SK-N-SH (cell line): ENCODE data around the gene DCTD. TPM values are rescaled to one million over a fixed set of nuclear protein-coding genes. Genes with fewer than 3 reads are reported as not detected.

ENCODE experiments used
- CTCF ChIA-PET: fragments of 300-600, 350-600 bp; formaldehyde crosslinking; extraction: SDS; loops from one replicate; lab custom pipeline; 2021; lab: Yijun Ruan, JAX
- POLR2A ChIA-PET: fragments of 350-600 bp; sonication (Branson Sonifier 250); formaldehyde crosslinking; extraction: SDS; loops from one replicate; lab custom pipeline; 2020; ENCODE audit warnings: antibody characterized with exemption, inconsistent platforms; lab: Yijun Ruan, JAX
- DNase-seq: peaks from one replicate; pipeline ENCODE4 v3.0.0; 2012
- H2AFZ ChIP-seq: fragments of 200-600 bp; sonication (generic); 2 replicates; pipeline ENCODE4 v1.8.1; 2016; ENCODE audit warnings: antibody characterized with exemption, mild to moderate bottlenecking, low read depth
- H3F3A ChIP-seq: fragments of 200-600 bp; sonication (generic); replicated peaks from 2 replicates; pipeline ENCODE3; 2016; ENCODE audit warnings: antibody characterized with exemption, mild to moderate bottlenecking; ENCODE audit not compliant: insufficient read depth
- H3K27ac ChIP-seq, 2 experiments: fragments of 200-500 bp in 1 of 2; fragments of 200-600 bp in 1 of 2; sonication (Bioruptor generic) in 1 of 2; sonication (generic), shearing (Covaris generic) in 1 of 2; 2 replicates each; pipeline versions ENCODE4 v1.5.1 to v1.6.1; 2014 to 2016; ENCODE audit warnings: low read depth in 2 of 2, inconsistent platforms in 1 of 2, low read length in 1 of 2, mild to moderate bottlenecking in 1 of 2, mixed read lengths in 1 of 2
- H3K27me3 ChIP-seq: fragments of 200-600 bp; sonication (generic), shearing (Covaris generic); 2 replicates; pipeline ENCODE4 v1.6.1; 2016; ENCODE audit warnings: mixed run types; ENCODE audit not compliant: insufficient read depth
- H3K36me3 ChIP-seq, 2 experiments: fragments of 200-500 bp in 1 of 2; fragments of 200-600 bp in 1 of 2; sonication (Bioruptor generic) in 1 of 2; sonication (generic) in 1 of 2; replicated peaks in 1 of 2; 2 replicates each; pipeline versions ENCODE3 to v1.5.1; 2014 to 2016; ENCODE audit warnings: low read length in 1 of 2, mild to moderate bottlenecking in 1 of 2; ENCODE audit not compliant: insufficient read depth in 2 of 2, control insufficient read depth in 1 of 2
- H3K4me1 ChIP-seq, 2 experiments: fragments of 200-500 bp in 1 of 2; fragments of 200-600 bp in 1 of 2; sonication (Bioruptor generic) in 1 of 2; sonication (generic), shearing (Covaris generic) in 1 of 2; 2 replicates each; pipeline versions ENCODE4 v1.5.1 to v1.6.1; 2014 to 2016; ENCODE audit warnings: low read depth in 1 of 2, low read length in 1 of 2, mixed run types in 1 of 2; ENCODE audit not compliant: insufficient read depth in 2 of 2, control insufficient read depth in 1 of 2
- H3K4me2 ChIP-seq: fragments of 200-600 bp; sonication (generic), shearing (Covaris generic); 2 replicates; pipeline ENCODE4 v1.6.1; 2017; ENCODE audit warnings: mixed run types
- H3K4me3 ChIP-seq, 2 experiments: fragments of 200-500 bp in 1 of 2; fragments of 200-600 bp in 1 of 2; sonication (Bioruptor generic) in 1 of 2; sonication (generic), shearing (Covaris generic) in 1 of 2; 2 replicates each; pipeline versions ENCODE4 v1.5.1 to v1.8.1; 2014 to 2016; ENCODE audit warnings: low read depth in 2 of 2, inconsistent platforms in 1 of 2, low read length in 1 of 2, mild to moderate bottlenecking in 1 of 2, mixed read lengths in 1 of 2, moderate library complexity in 1 of 2
- H3K79me2 ChIP-seq: fragments of 200-600 bp; sonication (generic); 2 replicates; pipeline ENCODE4 v1.8.1; 2017; ENCODE audit warnings: mild to moderate bottlenecking; ENCODE audit not compliant: insufficient read depth
- H3K9ac ChIP-seq: fragments of 200-600 bp; sonication (generic); 2 replicates; pipeline ENCODE4 v1.6.1; 2017; ENCODE audit warnings: mixed run types
- H3K9me2 ChIP-seq: fragments of 200-600 bp; sonication (generic); 2 replicates; pipeline ENCODE4 v1.6.1; 2017; ENCODE audit warnings: mixed run types
- H3K9me3 ChIP-seq: fragments of 200-600 bp; sonication (generic); 2 replicates; pipeline ENCODE4 v1.6.1; 2017; ENCODE audit warnings: mixed run types, mild to moderate bottlenecking, moderate library complexity
- H4K20me1 ChIP-seq: fragments of 200-600 bp; sonication (generic); 2 replicates; pipeline ENCODE4 v1.6.1; 2017; ENCODE audit warnings: mild to moderate bottlenecking, mixed run types; ENCODE audit not compliant: insufficient read depth
- FOSL2 ChIP-seq: IDR thresholded peaks from 2 replicates; pipeline ENCODE4 v1.4.0; 2012; ENCODE audit warnings: low read depth, mild to moderate bottlenecking, moderate library complexity, borderline replicate concordance
- MEF2A ChIP-seq: IDR thresholded peaks from 2 replicates; pipeline ENCODE4 v1.4.0; 2012; ENCODE audit warnings: low read depth, borderline replicate concordance
- SIN3A ChIP-seq: IDR thresholded peaks from 2 replicates; pipeline ENCODE4 v1.6.1; 2012; ENCODE audit warnings: low read depth, mild to moderate bottlenecking, low read length, moderate library complexity, borderline replicate concordance
- TCF12 ChIP-seq: IDR thresholded peaks from 2 replicates; pipeline ENCODE4 v1.4.0; 2012
- TEAD4 ChIP-seq: IDR thresholded peaks from 2 replicates; pipeline ENCODE4 v1.4.0; 2012; ENCODE audit warnings: mild to moderate bottlenecking, borderline replicate concordance; ENCODE audit not compliant: insufficient read depth
- YY1 ChIP-seq: IDR thresholded peaks from 2 replicates; pipeline ENCODE4 v1.4.0; 2012; ENCODE audit warnings: low read depth, mild to moderate bottlenecking
- WGBS: methylation state at CpG from one replicate; pipeline ENCODE4 v1.1.6; 2017; ENCODE audit warnings: low lambda C conversion rate; 5-methylcytosine and 5-hydroxymethylcytosine counted together
- polyA plus RNA-seq, 3 experiments: library from polyadenylated mRNA; depleted of rRNA; stranded (reverse); fragments of >200 nt; gene quantifications; 2 replicates each; pipeline ENCODE4 v1.2.3, GENCODE V29; 2012
- TF ChIP-seq, protein P1 (sequence below): fragments of 200-600 bp; sonication (generic); IDR thresholded peaks from 2 replicates; pipeline ENCODE4 v1.6.1; 2017; ENCODE audit warnings: antibody characterized with exemption, mild to moderate bottlenecking, moderate library complexity
- TF ChIP-seq, protein P2 (sequence below): fragments of 150-350 bp; IDR thresholded peaks from 2 replicates; pipeline ENCODE4 v1.6.1; 2017; ENCODE audit warnings: antibody characterized with exemption, low read length, low read depth, borderline replicate concordance
- TF ChIP-seq, protein P3 (sequence below): IDR thresholded peaks from 2 replicates; pipeline ENCODE4 v1.4.0; 2012; ENCODE audit warnings: low read depth, borderline replicate concordance

Gene DCTD
- polyA plus RNA-seq, 1 of the 3 experiments (the other 2 are of a cell fraction): 123 TPM

- TF ChIP-seq, protein P1, sequence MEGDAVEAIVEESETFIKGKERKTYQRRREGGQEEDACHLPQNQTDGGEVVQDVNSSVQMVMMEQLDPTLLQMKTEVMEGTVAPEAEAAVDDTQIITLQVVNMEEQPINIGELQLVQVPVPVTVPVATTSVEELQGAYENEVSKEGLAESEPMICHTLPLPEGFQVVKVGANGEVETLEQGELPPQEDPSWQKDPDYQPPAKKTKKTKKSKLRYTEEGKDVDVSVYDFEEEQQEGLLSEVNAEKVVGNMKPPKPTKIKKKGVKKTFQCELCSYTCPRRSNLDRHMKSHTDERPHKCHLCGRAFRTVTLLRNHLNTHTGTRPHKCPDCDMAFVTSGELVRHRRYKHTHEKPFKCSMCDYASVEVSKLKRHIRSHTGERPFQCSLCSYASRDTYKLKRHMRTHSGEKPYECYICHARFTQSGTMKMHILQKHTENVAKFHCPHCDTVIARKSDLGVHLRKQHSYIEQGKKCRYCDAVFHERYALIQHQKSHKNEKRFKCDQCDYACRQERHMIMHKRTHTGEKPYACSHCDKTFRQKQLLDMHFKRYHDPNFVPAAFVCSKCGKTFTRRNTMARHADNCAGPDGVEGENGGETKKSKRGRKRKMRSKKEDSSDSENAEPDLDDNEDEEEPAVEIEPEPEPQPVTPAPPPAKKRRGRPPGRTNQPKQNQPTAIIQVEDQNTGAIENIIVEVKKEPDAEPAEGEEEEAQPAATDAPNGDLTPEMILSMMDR: peak; percentile 59
- no peak for TF ChIP-seq TEAD4
- peak; percentile 37; the same call in 1 of the 2 replicates for TF ChIP-seq YY1
- TF ChIP-seq, protein P2, sequence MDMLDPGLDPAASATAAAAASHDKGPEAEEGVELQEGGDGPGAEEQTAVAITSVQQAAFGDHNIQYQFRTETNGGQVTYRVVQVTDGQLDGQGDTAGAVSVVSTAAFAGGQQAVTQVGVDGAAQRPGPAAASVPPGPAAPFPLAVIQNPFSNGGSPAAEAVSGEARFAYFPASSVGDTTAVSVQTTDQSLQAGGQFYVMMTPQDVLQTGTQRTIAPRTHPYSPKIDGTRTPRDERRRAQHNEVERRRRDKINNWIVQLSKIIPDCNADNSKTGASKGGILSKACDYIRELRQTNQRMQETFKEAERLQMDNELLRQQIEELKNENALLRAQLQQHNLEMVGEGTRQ: no peak
- no peak for TF ChIP-seq MEF2A
- TF ChIP-seq, protein P3, sequence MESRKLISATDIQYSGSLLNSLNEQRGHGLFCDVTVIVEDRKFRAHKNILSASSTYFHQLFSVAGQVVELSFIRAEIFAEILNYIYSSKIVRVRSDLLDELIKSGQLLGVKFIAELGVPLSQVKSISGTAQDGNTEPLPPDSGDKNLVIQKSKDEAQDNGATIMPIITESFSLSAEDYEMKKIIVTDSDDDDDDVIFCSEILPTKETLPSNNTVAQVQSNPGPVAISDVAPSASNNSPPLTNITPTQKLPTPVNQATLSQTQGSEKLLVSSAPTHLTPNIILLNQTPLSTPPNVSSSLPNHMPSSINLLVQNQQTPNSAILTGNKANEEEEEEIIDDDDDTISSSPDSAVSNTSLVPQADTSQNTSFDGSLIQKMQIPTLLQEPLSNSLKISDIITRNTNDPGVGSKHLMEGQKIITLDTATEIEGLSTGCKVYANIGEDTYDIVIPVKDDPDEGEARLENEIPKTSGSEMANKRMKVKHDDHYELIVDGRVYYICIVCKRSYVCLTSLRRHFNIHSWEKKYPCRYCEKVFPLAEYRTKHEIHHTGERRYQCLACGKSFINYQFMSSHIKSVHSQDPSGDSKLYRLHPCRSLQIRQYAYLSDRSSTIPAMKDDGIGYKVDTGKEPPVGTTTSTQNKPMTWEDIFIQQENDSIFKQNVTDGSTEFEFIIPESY: no peak
- no peak for TF ChIP-seq FOSL2
- no peak for TF ChIP-seq SIN3A
Measured at GRCh38 chr4:182917182-182918043, at the start of gene DCTD (continued).

DNA sequence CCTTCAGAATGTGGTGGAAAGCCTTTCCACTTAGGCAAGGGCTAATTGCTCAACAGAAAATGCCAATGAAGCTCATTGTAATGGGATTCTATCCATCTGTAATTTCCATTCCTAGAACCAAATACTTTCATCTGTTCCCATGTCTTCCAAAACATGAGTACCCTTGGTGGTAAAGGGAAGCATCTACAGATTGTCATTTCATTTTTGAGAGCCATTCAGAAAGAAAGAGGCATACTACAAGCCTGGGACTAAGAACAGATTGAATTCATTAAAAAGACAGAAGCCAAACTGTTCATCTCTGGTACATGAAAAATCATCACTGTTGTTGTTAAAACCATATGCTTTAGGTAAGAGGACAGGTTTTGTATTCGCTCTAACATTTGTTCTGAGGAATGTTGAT lies 43.6 kb upstream of the DCTD start:
- CTCF ChIA-PET: interaction anchor here (1.8 kb wide), 1 partner anchor 22 kb away, joined by 10 read pairs; no protein-coding TSS in a partner anchor
- Histone ChIP-seq H3K9me2 (no peaks in the 10 kb centered on the region), H4K20me1 (no peaks in the 10 kb centered on the region), H3K27me3 (no peaks in the 10 kb centered on the region), H3K9me3 (no peaks in the 10 kb centered on the region), H3K4me3 (no peak overlapping the region), H3K4me1 (no peaks in the 10 kb centered on the region), H3F3A (no peaks in the 10 kb centered on the region)
- DNase-seq: no peak
- TF ChIP-seq TCF12: peak; percentile 32; the same call in 1 of the 2 replicates
- no peak for TF ChIP-seq FOSL2
- TF ChIP-seq, all 33 proteins: peak for 1
- Histone ChIP-seq H2AFZ (0 out of 2 replicates have a peak overlapping the region, but pooled peaks have one; percentile 14), H3K27ac (no peak overlapping the region), H3K4me2 (no peak overlapping the region), H3K36me3 (peaks cover 0 to 4% of the 10 kb centered on the region in 2 experiments), H3K79me2 (no peaks in the 10 kb centered on the region), H3K9ac (no peak overlapping the region)
- POLR2A ChIA-PET: no interaction called here
- 58% methylated on average over 1 of the region's 1 CpG for WGBS
